ENCODE measurements around the gene C3orf80. TPM values are rescaled to one million over a fixed set of nuclear protein-coding genes. Genes with fewer than 3 reads are reported as not detected.

The C3orf80 gene
- polyA plus RNA-seq, 1 donor (not counting 4 experiments of a cell fraction or from before 2014, with no cell fraction given): not detected

DNA sequence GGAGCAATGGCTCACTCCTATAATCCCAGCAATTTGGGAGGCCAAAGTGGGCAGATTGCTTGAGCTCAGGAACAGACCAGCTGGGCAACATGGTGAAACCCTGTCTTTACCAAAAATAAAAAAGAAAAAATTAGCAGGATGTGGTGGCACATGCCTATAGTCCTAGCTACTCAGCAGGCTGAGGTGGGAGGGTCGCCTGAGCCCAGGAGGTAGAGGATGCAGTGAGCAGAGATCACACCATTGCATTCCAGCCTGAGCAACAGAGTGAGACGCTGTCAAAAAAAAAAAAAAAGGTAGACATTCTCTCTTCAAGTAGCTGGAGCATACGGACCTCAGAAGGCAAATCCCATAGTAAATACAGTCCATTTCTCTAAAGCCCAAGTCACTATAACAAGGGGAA is 7.1 kb upstream of the C3orf80 start:
- FAIRE-seq: no peak
- H3K9ac ChIP-seq (ENCODE audit: control insufficient read depth, extremely low read depth, insufficient read depth, low read length): no peak overlapping the region
- H3K79me2 ChIP-seq (ENCODE audit: control insufficient read depth, insufficient read depth, low read length): no peaks in the 10 kb centered on the region
- H3K9me3 ChIP-seq (ENCODE audit: control insufficient read depth, low read depth, low read length): no peaks in the 10 kb centered on the region
- DNase-seq (ENCODE audit: low read depth, low spot score): no peak
- dilution Hi-C loops (cut with MboI; ENCODE audit: extremely low pct_ligation_motif_present, low sequenced_read_pairs): no loop called here
- no peak for TF ChIP-seq EZH2 (IDR thresholded peaks at IDR 0.05; ENCODE audit: low read length)
- TF ChIP-seq, protein P1, sequence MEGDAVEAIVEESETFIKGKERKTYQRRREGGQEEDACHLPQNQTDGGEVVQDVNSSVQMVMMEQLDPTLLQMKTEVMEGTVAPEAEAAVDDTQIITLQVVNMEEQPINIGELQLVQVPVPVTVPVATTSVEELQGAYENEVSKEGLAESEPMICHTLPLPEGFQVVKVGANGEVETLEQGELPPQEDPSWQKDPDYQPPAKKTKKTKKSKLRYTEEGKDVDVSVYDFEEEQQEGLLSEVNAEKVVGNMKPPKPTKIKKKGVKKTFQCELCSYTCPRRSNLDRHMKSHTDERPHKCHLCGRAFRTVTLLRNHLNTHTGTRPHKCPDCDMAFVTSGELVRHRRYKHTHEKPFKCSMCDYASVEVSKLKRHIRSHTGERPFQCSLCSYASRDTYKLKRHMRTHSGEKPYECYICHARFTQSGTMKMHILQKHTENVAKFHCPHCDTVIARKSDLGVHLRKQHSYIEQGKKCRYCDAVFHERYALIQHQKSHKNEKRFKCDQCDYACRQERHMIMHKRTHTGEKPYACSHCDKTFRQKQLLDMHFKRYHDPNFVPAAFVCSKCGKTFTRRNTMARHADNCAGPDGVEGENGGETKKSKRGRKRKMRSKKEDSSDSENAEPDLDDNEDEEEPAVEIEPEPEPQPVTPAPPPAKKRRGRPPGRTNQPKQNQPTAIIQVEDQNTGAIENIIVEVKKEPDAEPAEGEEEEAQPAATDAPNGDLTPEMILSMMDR (optimal IDR thresholded peaks at IDR 0.05 in 1 of 3, IDR thresholded peaks at IDR 0.05 in 1 of 3, conservative IDR thresholded peaks at IDR 0.05 in 1 of 3; ENCODE audit: extremely low read depth in 1 of 3, insufficient read depth in 2 of 3, low read length in 3 of 3): no peak
- no peaks in the 10 kb centered on the region for H4K20me1 ChIP-seq (ENCODE audit: control insufficient read depth, extremely low read depth, insufficient read depth, low read length)
- H3K27ac ChIP-seq (ENCODE audit: control insufficient read depth, insufficient read depth, low read length): no peak overlapping the region
- H3K27me3 ChIP-seq (ENCODE audit: control insufficient read depth, extremely low read depth, insufficient read depth, low read length): peaks cover 12% of the 10 kb centered on the region
- H3K4me3 ChIP-seq (ENCODE audit: control insufficient read depth in 2 of 3, extremely low read depth in 1 of 3, insufficient read depth in 2 of 3, low read depth in 1 of 3, low read length in 3 of 3): no peak overlapping the region
- H3K36me3 ChIP-seq (ENCODE audit: control insufficient read depth in 2 of 2, extremely low read depth in 1 of 2, insufficient read depth in 2 of 2, low read length in 2 of 2): no peaks in the 10 kb centered on the region
- H3K9me1 ChIP-seq (ENCODE audit: control insufficient read depth, extremely low read depth, insufficient read depth, low read length): no peaks in the 10 kb centered on the region
- no peak overlapping the region for H2AFZ ChIP-seq (ENCODE audit: control insufficient read depth, low read length)
- no peaks in the 10 kb centered on the region for H3K4me1 ChIP-seq (ENCODE audit: control insufficient read depth, extremely low read depth, insufficient read depth, low read length)
- H3K4me2 ChIP-seq (ENCODE audit: control insufficient read depth, extremely low read depth, insufficient read depth, low read depth, low read length): no peak overlapping the region

DNA sequence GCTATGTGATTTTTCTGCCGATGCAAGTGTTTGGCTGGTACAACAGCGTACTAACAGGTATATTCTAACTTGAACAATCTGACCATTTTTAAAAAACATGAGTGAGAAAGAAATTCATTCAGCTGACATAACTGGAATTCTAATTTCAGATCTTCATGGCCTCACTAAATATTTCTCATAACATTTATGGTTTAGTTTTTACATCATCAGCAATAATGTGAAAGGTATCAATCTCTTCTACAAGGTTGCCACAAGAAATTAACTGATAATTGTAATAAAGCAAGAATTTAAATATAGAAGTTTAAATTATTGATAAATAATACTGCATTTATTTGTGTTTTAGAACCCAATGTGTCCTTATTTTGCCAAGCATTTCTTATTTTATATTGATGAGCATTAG is 5.2 kb upstream of the C3orf80 start:
- H3K9me1 ChIP-seq (ENCODE audit: control insufficient read depth, extremely low read depth, insufficient read depth, low read length): no peaks in the 10 kb centered on the region
- no peak overlapping the region for H3K4me2 ChIP-seq (ENCODE audit: control insufficient read depth, extremely low read depth, insufficient read depth, low read depth, low read length)
- dilution Hi-C loops (cut with MboI; ENCODE audit: extremely low pct_ligation_motif_present, low sequenced_read_pairs): no loop called here
- no peak overlapping the region for H3K4me3 ChIP-seq (ENCODE audit: control insufficient read depth in 2 of 3, extremely low read depth in 1 of 3, insufficient read depth in 2 of 3, low read depth in 1 of 3, low read length in 3 of 3)
- no peak overlapping the region for H3K9ac ChIP-seq (ENCODE audit: control insufficient read depth, extremely low read depth, insufficient read depth, low read length)
- no peaks in the 10 kb centered on the region for H3K9me3 ChIP-seq (ENCODE audit: control insufficient read depth, low read depth, low read length)
- H3K4me1 ChIP-seq (ENCODE audit: control insufficient read depth, extremely low read depth, insufficient read depth, low read length): no peaks in the 10 kb centered on the region
- H3K27ac ChIP-seq (ENCODE audit: control insufficient read depth, insufficient read depth, low read length): no peak overlapping the region
- no peak overlapping the region for H2AFZ ChIP-seq (ENCODE audit: control insufficient read depth, low read length)
- no peaks in the 10 kb centered on the region for H4K20me1 ChIP-seq (ENCODE audit: control insufficient read depth, extremely low read depth, insufficient read depth, low read length)
- peaks cover 28% of the 10 kb centered on the region for H3K27me3 ChIP-seq (ENCODE audit: control insufficient read depth, extremely low read depth, insufficient read depth, low read length)
- TF ChIP-seq, protein P1 (optimal IDR thresholded peaks at IDR 0.05 in 1 of 3, IDR thresholded peaks at IDR 0.05 in 1 of 3, conservative IDR thresholded peaks at IDR 0.05 in 1 of 3; ENCODE audit: extremely low read depth in 1 of 3, insufficient read depth in 2 of 3, low read length in 3 of 3): no peak
- TF ChIP-seq EZH2 (IDR thresholded peaks at IDR 0.05; ENCODE audit: low read length): no peak
- H3K36me3 ChIP-seq (ENCODE audit: control insufficient read depth in 2 of 2, extremely low read depth in 1 of 2, insufficient read depth in 2 of 2, low read length in 2 of 2): no peaks in the 10 kb centered on the region
- FAIRE-seq (no peak), DNase-seq (ENCODE audit: low read depth, low spot score) (no peak)
- H3K79me2 ChIP-seq (ENCODE audit: control insufficient read depth, insufficient read depth, low read length): no peaks in the 10 kb centered on the region
